Measurements from ENCODE around the gene FN1. TPM values are rescaled to one million over a fixed set of nuclear protein-coding genes. Genes with fewer than 3 reads are reported as not detected.
"Not testable (repeated sequence)": the region's sequence is repeated elsewhere in the genome, so short reads cannot be mapped to it uniquely, and the experiment has no call there.

FN1 gene
- total RNA-seq, 1 donor from 2014 or later = 154 TPM

- Histone ChIP-seq H3K27ac (replicated peaks) (no peak overlapping the region), H3K4me3 (no peak overlapping the region), H3K4me1 (no peaks in the 10 kb centered on the region), H3K36me3 (peaks cover 43% of the 10 kb centered on the region), H3K9me3 (replicated peaks) (no peaks in the 10 kb centered on the region), H3K27me3 (ENCODE audit: low read depth) (no peaks in the 10 kb centered on the region)
- no peak for DNase-seq
- TF ChIP-seq CTCF (IDR thresholded peaks at IDR 0.05; ENCODE audit: borderline replicate concordance) = no peak
- intact Hi-C loops (cut with micrococcal nuclease) = no loop called here
These were observed 23.7 kb downstream of the FN1 start for GRCh38 chr2:215411941-215412743.

GRCh38 chr2:215410932-215411285 is 25.0 kb downstream of the FN1 start:
- DNase-seq = no peak
- no peaks in the 10 kb centered on the region for H3K9me3 ChIP-seq (replicated peaks)
- intact Hi-C loops (cut with micrococcal nuclease) = no loop called here
- no peak for TF ChIP-seq CTCF (IDR thresholded peaks at IDR 0.05; ENCODE audit: borderline replicate concordance)
- H3K4me3 ChIP-seq = no peak overlapping the region
- no peaks in the 10 kb centered on the region for H3K4me1 ChIP-seq
- no peak overlapping the region for H3K27ac ChIP-seq (replicated peaks)
- peaks cover 50% of the 10 kb centered on the region for H3K36me3 ChIP-seq
- H3K27me3 ChIP-seq (ENCODE audit: low read depth) = no peaks in the 10 kb centered on the region

GRCh38 chr2:215410181-215410931 is 25.5 kb downstream of the FN1 start:
- intact Hi-C loops (cut with micrococcal nuclease); DNase-seq; H3K4me1 ChIP-seq; H3K27me3 ChIP-seq (ENCODE audit: low read depth); H3K4me3 ChIP-seq; H3K9me3 ChIP-seq (replicated peaks); H3K27ac ChIP-seq (replicated peaks): not testable (repeated sequence)
- peaks cover 55% of the 10 kb centered on the region for H3K36me3 ChIP-seq

GRCh38 chr2:215409331-215410127 is 26.3 kb downstream of the FN1 start:
- TF ChIP-seq CTCF (IDR thresholded peaks at IDR 0.05; ENCODE audit: borderline replicate concordance) = no peak
- no peaks in the 10 kb centered on the region for H3K4me1 ChIP-seq
- no peak overlapping the region for H3K27ac ChIP-seq (replicated peaks)
- intact Hi-C loops (cut with micrococcal nuclease) = no loop called here
- H3K9me3 ChIP-seq (replicated peaks) = no peaks in the 10 kb centered on the region
- no peak overlapping the region for H3K4me3 ChIP-seq
- peaks cover 64% of the 10 kb centered on the region for H3K36me3 ChIP-seq
- no peaks in the 10 kb centered on the region for H3K27me3 ChIP-seq (ENCODE audit: low read depth)
- no peak for DNase-seq

GRCh38 chr2:215408441-215408840 is 27.4 kb downstream of the FN1 start:
- H3K36me3 ChIP-seq = peaks cover 68% of the 10 kb centered on the region
- H3K9me3 ChIP-seq (replicated peaks); intact Hi-C loops (cut with micrococcal nuclease); H3K4me1 ChIP-seq; H3K27ac ChIP-seq (replicated peaks); H3K4me3 ChIP-seq; H3K27me3 ChIP-seq (ENCODE audit: low read depth); DNase-seq: not testable (repeated sequence)

- H3K36me3 ChIP-seq = peaks cover 69% of the 10 kb centered on the region
- no peak for TF ChIP-seq CTCF (IDR thresholded peaks at IDR 0.05; ENCODE audit: borderline replicate concordance)
- no peak overlapping the region for H3K4me3 ChIP-seq
- no peaks in the 10 kb centered on the region for H3K27me3 ChIP-seq (ENCODE audit: low read depth)
- H3K27ac ChIP-seq (replicated peaks) = no peak overlapping the region
- DNase-seq = no peak
- no peaks in the 10 kb centered on the region for H3K4me1 ChIP-seq
- intact Hi-C loops (cut with micrococcal nuclease) = no loop called here
- no peaks in the 10 kb centered on the region for H3K9me3 ChIP-seq (replicated peaks)
These were observed 28.1 kb downstream of the FN1 start for GRCh38 chr2:215407590-215408264.
